ENCODE results near the gene LONRF3. TPM values are rescaled to one million over a fixed set of nuclear protein-coding genes. Genes with fewer than 3 reads are reported as not detected.

The LONRF3 gene
- 0.25 and 0.39 TPM in 2 replicates for total RNA-seq (ENCODE audit: low replicate concordance)

GRCh38 chrX:118974088-118974907, at the start of gene LONRF3:
LONRF3 (plus strand) TSS chrX:118974618; CDS start chrX:118974781, 163 bp downstream.
- H3K27ac ChIP-seq = no peak within 1 kb of the TSS
- peak; percentile 27 for DNase-seq (ENCODE audit: low spot score)
- H3K4me2 ChIP-seq = peak within 1 kb of the TSS; percentile 75
- TF ChIP-seq EZH2phosphoT487 (IDR thresholded peaks at IDR 0.05) = peak; percentile 57
- TF ChIP-seq CTCF (IDR thresholded peaks at IDR 0.05) = no peak
- TF ChIP-seq EZH2 (IDR thresholded peaks at IDR 0.05) = peak; percentile 65
- H3K27me3 Mint-ChIP-seq (ENCODE audit: insufficient read depth, low read depth) = peaks cover 34% of the 10 kb centered on the region
- peak within 1 kb of the TSS; percentile 31 for H2AFZ ChIP-seq (replicated peaks)
- peaks cover 15% of the 10 kb centered on the region for H3K9me3 Mint-ChIP-seq
- no peaks in the 10 kb centered on the region for H4K20me1 ChIP-seq (ENCODE audit: low read depth)
- H3K36me3 Mint-ChIP-seq = no peaks in the 10 kb centered on the region
- peak within 1 kb of the TSS; percentile 77 for H3K4me3 Mint-ChIP-seq
- peak within 1 kb of the TSS; percentile 42 for H3K4me3 ChIP-seq
- no peak within 1 kb of the TSS for H3K27ac Mint-ChIP-seq
- no peaks in the 10 kb centered on the region for H3K36me3 ChIP-seq
- H3K9ac ChIP-seq = no peak within 1 kb of the TSS
- H3K9me3 ChIP-seq (ENCODE audit: low read depth) = no peaks in the 10 kb centered on the region
- peaks cover 4% of the 10 kb centered on the region for H3K4me1 Mint-ChIP-seq
- peaks cover 97% of the 10 kb centered on the region for H3K27me3 ChIP-seq
- H3F3A ChIP-seq (ENCODE audit: low read depth) = peaks cover 3% of the 10 kb centered on the region
- H3K79me2 ChIP-seq (ENCODE audit: low read depth) = no peaks in the 10 kb centered on the region
- H3K4me1 ChIP-seq = no peaks in the 10 kb centered on the region

GRCh38 chrX:118928151-118928550, 46.3 kb upstream of the LONRF3 start:
- no peak overlapping the region for H3K4me3 ChIP-seq
- H3K27ac Mint-ChIP-seq = no peak overlapping the region
- TF ChIP-seq CTCF (IDR thresholded peaks at IDR 0.05) = no peak
- H3F3A ChIP-seq (ENCODE audit: low read depth) = no peaks in the 10 kb centered on the region
- no peaks in the 10 kb centered on the region for H3K36me3 ChIP-seq
- H4K20me1 ChIP-seq (ENCODE audit: low read depth) = no peaks in the 10 kb centered on the region
- peaks cover 6% of the 10 kb centered on the region for H3K9me3 ChIP-seq (ENCODE audit: low read depth)
- no peaks in the 10 kb centered on the region for H3K79me2 ChIP-seq (ENCODE audit: low read depth)
- no peaks in the 10 kb centered on the region for H3K4me1 ChIP-seq
- no peaks in the 10 kb centered on the region for H3K36me3 Mint-ChIP-seq
- H3K9me3 Mint-ChIP-seq = peaks cover 5% of the 10 kb centered on the region
- no peak overlapping the region for H3K4me3 Mint-ChIP-seq
- DNase-seq (ENCODE audit: low spot score) = no peak
- H2AFZ ChIP-seq (replicated peaks) = no peak overlapping the region
- H3K4me1 Mint-ChIP-seq = peaks cover 2% of the 10 kb centered on the region
- H3K27me3 Mint-ChIP-seq (ENCODE audit: insufficient read depth, low read depth) = peaks cover 2% of the 10 kb centered on the region
- no peak overlapping the region for H3K27ac ChIP-seq
- H3K27me3 ChIP-seq = no peaks in the 10 kb centered on the region
- H3K9ac ChIP-seq = no peak overlapping the region
- H3K4me2 ChIP-seq = no peak overlapping the region

GRCh38 chrX:118935352-118935751, 39.1 kb upstream of the LONRF3 start:
- Mint-ChIP-seq H3K9me3 (no peaks in the 10 kb centered on the region), H3K27ac (no peak overlapping the region), H3K4me3 (no peak overlapping the region), H3K27me3 (ENCODE audit: insufficient read depth, low read depth) (peaks cover 5% of the 10 kb centered on the region), H3K36me3 (no peaks in the 10 kb centered on the region), H3K4me1 (no peaks in the 10 kb centered on the region)
- H3K27me3 ChIP-seq = no peaks in the 10 kb centered on the region
- no peaks in the 10 kb centered on the region for H3K79me2 ChIP-seq (ENCODE audit: low read depth)
- H3K4me2 ChIP-seq = no peak overlapping the region
- no peaks in the 10 kb centered on the region for H3K4me1 ChIP-seq
- H2AFZ ChIP-seq (replicated peaks) = no peak overlapping the region
- H3K36me3 ChIP-seq = no peaks in the 10 kb centered on the region
- DNase-seq (ENCODE audit: low spot score) = no peak
- no peak overlapping the region for H3K27ac ChIP-seq
- no peak overlapping the region for H3K4me3 ChIP-seq
- no peaks in the 10 kb centered on the region for H3F3A ChIP-seq (ENCODE audit: low read depth)
- peaks cover 15% of the 10 kb centered on the region for H3K9me3 ChIP-seq (ENCODE audit: low read depth)
- H4K20me1 ChIP-seq (ENCODE audit: low read depth) = no peaks in the 10 kb centered on the region
- H3K9ac ChIP-seq = no peak overlapping the region
- TF ChIP-seq EZH2 (IDR thresholded peaks at IDR 0.05) (no peak), CTCF (IDR thresholded peaks at IDR 0.05) (no peak), EZH2phosphoT487 (IDR thresholded peaks at IDR 0.05) (no peak)
